ENCODE results near the gene THAP7. TPM values are rescaled to one million over a fixed set of nuclear protein-coding genes. Genes with fewer than 3 reads are reported as not detected.
"Not testable (repeated sequence)": the region's sequence is repeated elsewhere in the genome, so short reads cannot be mapped to it uniquely, and the experiment has no call there.

THAP7 gene
- total and polyA plus RNA-seq, 11 donors, result 15.3 to 39.0 (median 20.3) TPM

DNA sequence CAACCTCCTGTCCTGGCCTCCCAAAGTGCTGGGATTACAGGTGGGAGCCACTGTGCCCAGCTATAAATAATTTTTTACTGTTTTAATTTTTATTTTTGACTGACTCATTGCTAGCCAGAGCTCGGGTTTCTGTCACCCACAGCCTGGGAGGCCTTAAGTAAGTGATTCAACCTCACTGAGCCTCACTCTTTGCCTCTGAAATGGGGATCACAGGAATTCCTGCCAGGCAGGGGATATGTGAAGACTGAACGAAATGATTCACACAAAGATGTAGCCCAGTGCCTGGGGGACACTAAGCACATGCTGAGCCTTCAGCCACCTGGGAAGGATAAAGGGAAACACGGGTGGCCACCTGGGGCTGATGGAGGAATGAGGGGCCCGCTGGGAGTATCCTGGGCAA is 40.0 kb upstream of the THAP7 start:
- TF ChIP-seq, protein P1, sequence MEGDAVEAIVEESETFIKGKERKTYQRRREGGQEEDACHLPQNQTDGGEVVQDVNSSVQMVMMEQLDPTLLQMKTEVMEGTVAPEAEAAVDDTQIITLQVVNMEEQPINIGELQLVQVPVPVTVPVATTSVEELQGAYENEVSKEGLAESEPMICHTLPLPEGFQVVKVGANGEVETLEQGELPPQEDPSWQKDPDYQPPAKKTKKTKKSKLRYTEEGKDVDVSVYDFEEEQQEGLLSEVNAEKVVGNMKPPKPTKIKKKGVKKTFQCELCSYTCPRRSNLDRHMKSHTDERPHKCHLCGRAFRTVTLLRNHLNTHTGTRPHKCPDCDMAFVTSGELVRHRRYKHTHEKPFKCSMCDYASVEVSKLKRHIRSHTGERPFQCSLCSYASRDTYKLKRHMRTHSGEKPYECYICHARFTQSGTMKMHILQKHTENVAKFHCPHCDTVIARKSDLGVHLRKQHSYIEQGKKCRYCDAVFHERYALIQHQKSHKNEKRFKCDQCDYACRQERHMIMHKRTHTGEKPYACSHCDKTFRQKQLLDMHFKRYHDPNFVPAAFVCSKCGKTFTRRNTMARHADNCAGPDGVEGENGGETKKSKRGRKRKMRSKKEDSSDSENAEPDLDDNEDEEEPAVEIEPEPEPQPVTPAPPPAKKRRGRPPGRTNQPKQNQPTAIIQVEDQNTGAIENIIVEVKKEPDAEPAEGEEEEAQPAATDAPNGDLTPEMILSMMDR (IDR thresholded peaks at IDR 0.05), result no peak
- no peak for TF ChIP-seq POLR2A (IDR thresholded peaks at IDR 0.05)
- no peak for ATAC-seq
- H3K27ac ChIP-seq, result no peak overlapping the region
- DNase-seq, result peak in 1 of 5 donors; percentile 8
- peaks cover 0 to 22% (median 10%) of the 10 kb centered on the region in 12 donors for H3K4me1 ChIP-seq
- intact Hi-C loops (cut with DNase I), result no loop called here
- no peaks in the 10 kb centered on the region for H3K27me3 ChIP-seq
- WGBS, 4 donors, result 80 to 85% (median 80%) methylated on average over 4 of the region's 4 CpGs
- no peaks in the 10 kb centered on the region for H3K9me3 ChIP-seq
- no peak overlapping the region for H3K4me3 ChIP-seq
- no peaks in the 10 kb centered on the region for H3K36me3 ChIP-seq

DNA sequence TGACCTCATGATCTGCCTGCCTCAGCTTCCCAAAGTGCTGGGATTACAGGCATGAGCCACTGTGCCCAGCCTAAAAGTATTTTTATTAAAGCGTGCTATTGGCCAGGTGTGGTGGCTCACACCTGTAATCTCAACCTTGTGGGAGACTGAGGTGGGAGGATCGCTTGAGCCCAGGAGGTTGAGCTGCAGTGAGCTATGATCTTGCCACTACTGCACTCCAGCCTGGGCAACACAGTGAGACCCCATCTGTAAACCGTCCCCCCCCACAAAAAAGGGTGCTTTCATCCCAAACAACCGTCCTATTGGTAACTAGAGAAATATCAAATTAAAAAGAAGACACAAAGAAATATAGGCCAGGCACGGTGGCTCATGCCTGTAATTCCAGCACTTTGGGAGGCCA is 37.2 kb upstream of the THAP7 start:
- H3K9me3 ChIP-seq, ATAC-seq, H3K36me3 ChIP-seq, H3K4me1 ChIP-seq, H3K27me3 ChIP-seq, H3K27ac ChIP-seq, H3K4me3 ChIP-seq: not testable (repeated sequence)
- 89 to 95% (median 92%) methylated on average over 5 of the region's 5 CpGs for WGBS, 4 donors
- intact Hi-C loops (cut with DNase I), result loop anchor here in 1 of 10 donors (10.0 kb wide), 1 partner anchor 56 kb away; no protein-coding TSS in a partner anchor
- peak in 1 of 5 donors; percentile 11 for DNase-seq

DNA sequence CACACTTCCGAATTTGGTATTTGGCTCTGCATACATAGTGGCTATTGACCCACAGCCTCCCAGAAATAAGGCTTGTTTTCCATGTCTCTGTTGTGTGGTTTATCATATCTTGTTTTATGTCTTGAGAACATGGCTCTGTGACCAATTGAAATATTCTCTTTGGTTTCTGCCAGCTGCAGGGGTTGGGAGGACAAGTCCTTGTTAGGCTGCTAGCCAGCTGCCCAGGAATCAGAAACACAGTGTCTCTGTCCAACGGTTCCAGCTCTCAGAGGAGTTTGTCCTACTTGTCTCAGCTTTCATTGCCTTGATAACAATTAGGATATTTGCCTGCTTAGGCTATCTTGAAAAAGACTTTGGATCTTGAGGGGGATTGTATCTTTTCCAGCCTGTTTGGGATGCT is 36.5 kb upstream of the THAP7 start:
- Histone ChIP-seq H3K4me1 (peaks cover 0 to 8% (median 1%) of the 10 kb centered on the region in 12 donors), H3K27me3 (peaks cover 0 to 3% (median 0%) of the 10 kb centered on the region in 9 donors), H3K4me3 (no peak overlapping the region), H3K36me3 (no peaks in the 10 kb centered on the region), H3K9me3 (no peaks in the 10 kb centered on the region), H3K27ac (peak overlapping the region in 2 of 12 donors; percentile 43 to 46)
- DNase-seq (no peak), ATAC-seq (peak in 3 of 4 donors; percentile 39 to 55 (median 42))
- WGBS, 4 donors, result 32 to 43% (median 38%) methylated on average over 2 of the region's 2 CpGs
- intact Hi-C loops (cut with DNase I), result loop anchor here in 1 of 10 donors (10.0 kb wide), 1 partner anchor 56 kb away; no protein-coding TSS in a partner anchor
- TF ChIP-seq, protein P1 (IDR thresholded peaks at IDR 0.05), result no peak
- TF ChIP-seq POLR2A (IDR thresholded peaks at IDR 0.05), result no peak

DNA sequence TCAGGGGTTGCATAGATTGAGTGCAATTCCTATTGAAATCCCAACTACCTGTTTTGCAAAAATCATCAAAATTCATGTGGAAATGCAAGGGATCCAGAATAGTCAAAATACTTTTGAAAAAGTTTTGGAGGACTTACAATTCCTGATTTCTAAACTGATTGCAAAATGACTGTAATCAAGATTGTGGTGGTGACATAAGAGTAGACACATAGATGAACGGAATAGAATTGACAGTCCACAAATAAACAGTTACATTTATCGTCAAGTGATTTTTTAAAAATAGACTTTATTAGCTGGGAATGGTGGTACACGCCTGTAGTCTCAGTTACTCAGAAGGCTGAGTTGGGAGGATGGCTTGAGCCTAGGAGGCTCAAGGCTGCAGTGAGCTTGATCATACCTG is 33.1 kb upstream of the THAP7 start:
- intact Hi-C loops (cut with DNase I), result loop anchor here in 1 of 10 donors (10.0 kb wide), 1 partner anchor 60 kb away; no protein-coding TSS in a partner anchor
- Histone ChIP-seq H3K4me1 (peaks cover 0 to 16% (median 6%) of the 10 kb centered on the region in 12 donors), H3K36me3 (no peaks in the 10 kb centered on the region), H3K27ac (no peak overlapping the region), H3K27me3 (peaks cover 6 to 34% (median 19%) of the 10 kb centered on the region in 9 donors), H3K4me3 (no peak overlapping the region), H3K9me3 (no peaks in the 10 kb centered on the region)
- 86 to 93% (median 89%) methylated on average over 3 of the region's 3 CpGs for WGBS, 4 donors
- TF ChIP-seq, protein P1 (IDR thresholded peaks at IDR 0.05), result no peak
- TF ChIP-seq POLR2A (IDR thresholded peaks at IDR 0.05), result no peak
- no peak for DNase-seq
- no peak for ATAC-seq

DNA sequence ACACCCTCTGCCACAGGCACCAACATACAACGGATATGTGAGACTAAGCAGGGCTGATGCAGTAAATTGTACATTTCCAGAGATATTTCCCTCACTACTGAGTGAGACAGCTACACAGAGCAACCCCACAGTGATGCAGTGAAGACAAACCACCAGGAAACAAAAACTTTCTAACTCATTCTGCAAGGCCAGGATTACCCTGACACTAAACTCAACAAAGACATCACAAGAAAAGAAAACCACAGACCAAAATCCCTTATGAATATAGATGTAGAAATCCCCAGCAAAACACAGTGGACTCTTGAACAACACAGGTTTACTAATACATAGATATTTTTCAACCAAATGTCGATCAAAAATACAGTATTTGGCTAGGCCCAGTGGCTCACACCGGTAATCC is 32.0 kb upstream of the THAP7 start:
- Histone ChIP-seq H3K36me3 (no peaks in the 10 kb centered on the region), H3K4me1 (peaks cover 0 to 16% (median 6%) of the 10 kb centered on the region in 12 donors), H3K4me3 (no peak overlapping the region), H3K27ac (no peak overlapping the region), H3K27me3 (peaks cover 9 to 44% (median 19%) of the 10 kb centered on the region in 9 donors), H3K9me3 (no peaks in the 10 kb centered on the region)
- 82 to 96% (median 94%) methylated on average over 3 of the region's 3 CpGs for WGBS, 4 donors
- no peak for TF ChIP-seq POLR2A (IDR thresholded peaks at IDR 0.05)
- TF ChIP-seq, protein P1 (IDR thresholded peaks at IDR 0.05), result no peak
- DNase-seq (no peak), ATAC-seq (no peak)
- intact Hi-C loops (cut with DNase I), result loop anchor here in 1 of 10 donors (10.0 kb wide), 1 partner anchor 61 kb away; no protein-coding TSS in a partner anchor
